ENCODE data around the gene CTBP2.
"Not testable (repeated sequence)": the region's sequence is repeated elsewhere in the genome, so short reads cannot be mapped to it uniquely, and the experiment has no call there.

CTBP2 gene

DNA sequence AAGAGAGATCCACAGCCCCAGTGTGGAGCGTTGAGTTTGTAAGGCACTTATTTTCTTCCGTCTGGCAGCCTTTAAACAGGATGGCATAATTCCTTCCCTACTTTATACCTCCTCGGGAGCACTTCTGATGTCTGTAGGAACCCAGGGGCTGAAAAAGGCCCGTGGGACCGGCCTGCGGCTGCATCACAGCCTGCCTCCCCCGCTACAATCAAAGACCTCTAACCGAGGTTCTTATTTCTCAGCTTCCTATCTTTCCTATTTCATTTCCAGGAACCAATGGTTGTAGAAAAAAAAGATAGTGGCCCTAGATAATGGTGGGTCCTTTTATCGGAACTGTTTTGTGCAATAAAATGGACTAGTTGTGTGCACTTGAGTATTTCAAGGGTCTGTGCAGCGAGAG is 4.1 kb upstream of the CTBP2 start:
- no peak for DNase-seq (ENCODE audit: low spot score)
- Histone ChIP-seq H3K27ac (no peak overlapping the region), H3K4me3 (no peak overlapping the region)
- TF ChIP-seq, protein P1, sequence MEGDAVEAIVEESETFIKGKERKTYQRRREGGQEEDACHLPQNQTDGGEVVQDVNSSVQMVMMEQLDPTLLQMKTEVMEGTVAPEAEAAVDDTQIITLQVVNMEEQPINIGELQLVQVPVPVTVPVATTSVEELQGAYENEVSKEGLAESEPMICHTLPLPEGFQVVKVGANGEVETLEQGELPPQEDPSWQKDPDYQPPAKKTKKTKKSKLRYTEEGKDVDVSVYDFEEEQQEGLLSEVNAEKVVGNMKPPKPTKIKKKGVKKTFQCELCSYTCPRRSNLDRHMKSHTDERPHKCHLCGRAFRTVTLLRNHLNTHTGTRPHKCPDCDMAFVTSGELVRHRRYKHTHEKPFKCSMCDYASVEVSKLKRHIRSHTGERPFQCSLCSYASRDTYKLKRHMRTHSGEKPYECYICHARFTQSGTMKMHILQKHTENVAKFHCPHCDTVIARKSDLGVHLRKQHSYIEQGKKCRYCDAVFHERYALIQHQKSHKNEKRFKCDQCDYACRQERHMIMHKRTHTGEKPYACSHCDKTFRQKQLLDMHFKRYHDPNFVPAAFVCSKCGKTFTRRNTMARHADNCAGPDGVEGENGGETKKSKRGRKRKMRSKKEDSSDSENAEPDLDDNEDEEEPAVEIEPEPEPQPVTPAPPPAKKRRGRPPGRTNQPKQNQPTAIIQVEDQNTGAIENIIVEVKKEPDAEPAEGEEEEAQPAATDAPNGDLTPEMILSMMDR (IDR thresholded peaks at IDR 0.05), result no peak

DNA sequence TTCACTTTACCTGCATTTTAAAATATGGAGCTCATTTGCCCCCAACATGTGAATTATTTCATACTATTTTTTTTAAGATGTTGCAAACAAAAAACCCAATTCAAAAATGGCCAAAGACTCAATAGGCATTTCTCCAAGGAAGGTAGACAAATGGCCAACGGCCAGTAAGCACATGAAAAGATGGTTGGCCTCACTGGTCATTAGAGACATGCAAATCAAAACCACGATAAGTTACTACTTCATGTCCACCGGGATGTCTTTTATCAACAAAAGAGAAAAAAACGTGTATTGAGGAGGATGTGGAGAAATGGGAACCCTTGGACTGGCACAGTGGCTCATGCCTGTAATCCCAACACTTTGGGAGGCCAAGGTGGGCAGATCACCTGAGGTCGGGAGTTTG is 3.4 kb upstream of the CTBP2 start:
- Histone ChIP-seq H3K27ac (no peak overlapping the region), H3K4me3 (no peak overlapping the region)
- TF ChIP-seq, protein P1 (IDR thresholded peaks at IDR 0.05), result no peak
- no peak for DNase-seq (ENCODE audit: low spot score)

DNA sequence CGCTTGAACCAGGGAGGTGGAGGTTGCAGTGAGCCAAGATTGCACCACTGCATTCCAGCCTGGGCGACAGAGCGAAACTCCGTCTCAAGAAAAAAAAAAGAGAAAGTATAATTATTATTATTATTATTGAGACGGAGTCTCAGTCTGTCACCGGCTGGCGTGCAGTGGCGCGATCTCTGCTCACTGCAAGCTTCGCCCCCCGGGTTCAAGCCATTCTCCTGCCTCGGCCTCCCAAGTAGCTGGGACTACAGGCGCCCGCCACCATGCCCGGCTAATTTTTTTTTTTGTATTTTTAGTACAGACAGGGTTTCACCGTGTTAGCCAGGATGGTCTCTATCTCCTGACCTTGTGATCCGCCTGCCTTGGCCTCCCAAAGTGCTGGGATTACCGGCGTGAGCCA is 2.9 kb upstream of the CTBP2 start:
- not testable (repeated sequence) for DNase-seq (ENCODE audit: low spot score); H3K27ac ChIP-seq; H3K4me3 ChIP-seq

DNA sequence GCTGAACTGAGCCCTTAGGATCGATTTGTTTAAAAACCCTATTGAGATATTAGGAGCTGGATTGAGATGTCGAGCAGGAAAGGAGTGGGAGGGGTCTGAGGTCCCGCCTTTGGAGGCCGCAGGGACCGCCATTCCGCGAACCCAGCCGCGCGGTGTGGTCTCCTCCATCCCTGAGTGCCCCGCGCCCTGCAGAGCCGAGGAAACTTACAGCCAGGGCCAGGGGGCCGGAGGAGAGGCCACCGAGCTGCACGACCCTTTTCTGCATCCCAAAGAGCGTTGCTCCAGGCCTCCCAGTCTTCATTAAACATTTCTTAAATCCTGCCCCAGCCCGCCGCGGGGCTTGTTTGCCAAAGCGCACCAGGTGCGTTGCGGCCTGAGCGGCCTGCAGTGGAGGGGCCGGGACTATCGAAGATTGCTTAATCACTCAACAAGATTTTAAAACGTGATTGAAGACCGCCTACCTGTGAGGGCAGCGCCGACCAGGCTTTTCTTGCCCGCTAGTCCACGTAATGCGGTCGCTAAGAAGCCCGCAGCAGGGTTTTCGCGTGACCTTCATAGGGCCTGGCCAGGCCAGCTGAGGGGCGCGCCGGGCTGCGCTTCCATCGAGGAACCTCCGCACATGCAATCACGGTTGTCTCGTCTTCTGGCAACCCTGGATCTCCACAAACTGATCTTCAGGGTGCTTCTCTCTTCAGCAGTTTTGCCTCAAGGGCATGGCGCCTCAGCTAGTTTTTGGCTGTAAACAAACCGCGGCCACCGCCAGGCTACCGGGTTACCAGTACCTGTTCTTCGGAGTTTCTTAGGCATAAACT is 2.0 kb upstream of the CTBP2 start:
- TF ChIP-seq, protein P1 (IDR thresholded peaks at IDR 0.05), result no peak
- DNase-seq (ENCODE audit: low spot score), result peak; percentile 71
- Histone ChIP-seq H3K27ac (peak overlapping the region; percentile 96 to 100), H3K4me3 (peak overlapping the region; percentile 99)

DNA sequence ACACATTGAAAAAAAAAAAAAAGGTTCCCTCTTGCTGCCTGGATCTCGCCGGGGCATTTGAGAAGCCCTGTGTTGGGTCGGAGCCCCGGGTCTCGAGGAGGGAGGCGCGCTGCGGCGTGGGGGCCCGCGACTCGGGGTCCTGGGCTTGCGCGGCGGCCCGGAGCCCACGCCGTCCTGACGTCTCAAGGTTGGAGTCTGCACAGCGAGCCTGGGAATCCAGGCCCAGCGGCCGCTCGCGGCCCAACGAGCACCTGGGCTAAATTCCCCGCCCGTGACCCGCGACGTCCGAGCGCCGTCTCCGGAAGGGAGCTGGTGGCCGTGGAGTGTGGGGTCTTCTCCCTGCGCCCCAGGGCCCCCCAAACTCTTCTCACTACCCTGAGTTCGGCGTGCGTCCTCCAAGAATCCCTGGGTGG is 1.4 kb upstream of the CTBP2 start:
- Histone ChIP-seq H3K4me3 (peak overlapping the region; percentile 99), H3K27ac (peak overlapping the region; percentile 96 to 100)
- TF ChIP-seq, protein P1 (IDR thresholded peaks at IDR 0.05), result no peak
- no peak for DNase-seq (ENCODE audit: low spot score)

DNA sequence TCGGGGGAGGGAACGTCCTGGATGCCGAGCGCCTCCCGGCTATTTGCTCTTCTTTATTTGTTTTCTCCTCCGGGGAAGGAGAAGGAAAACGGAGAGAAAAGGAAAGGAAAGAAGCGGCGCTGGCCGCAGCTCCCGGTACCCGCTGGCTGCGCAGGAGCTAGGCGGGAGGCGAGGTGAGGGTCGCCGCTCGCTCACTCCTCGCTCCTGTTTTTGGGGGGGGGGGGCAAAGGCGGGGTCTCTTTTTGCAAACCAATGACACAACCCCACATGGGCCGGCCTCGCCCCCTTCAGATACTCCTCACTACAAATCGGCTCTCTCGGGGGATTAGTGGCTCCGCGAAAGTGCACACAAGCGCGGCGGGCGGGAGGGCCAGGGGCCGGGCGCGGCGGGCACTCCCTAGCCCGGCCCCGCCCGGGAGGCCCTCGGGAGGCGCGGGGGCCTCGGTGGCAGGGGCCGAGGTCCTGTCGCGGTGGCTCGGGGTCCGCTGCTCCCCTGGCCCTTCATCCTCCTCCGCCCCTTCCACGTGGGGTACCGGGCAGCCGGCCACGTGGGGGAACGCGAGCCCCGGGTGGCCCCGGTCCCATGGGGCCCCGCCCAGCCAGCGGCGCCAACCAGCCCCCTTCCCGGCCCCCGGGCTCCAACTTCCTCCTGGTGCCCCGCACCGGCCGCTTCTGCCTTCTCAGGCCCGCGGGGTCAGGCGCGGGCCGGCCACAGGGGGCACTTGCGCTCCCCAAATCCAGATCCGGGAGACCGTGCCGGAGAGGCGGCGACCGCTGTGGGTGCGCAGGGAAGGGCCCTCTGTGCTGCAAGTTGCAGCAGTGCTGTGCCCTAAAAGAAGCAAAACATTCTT is 718 bp upstream of the CTBP2 start:
- Histone ChIP-seq H3K27ac (peak overlapping the region; percentile 96 to 100), H3K4me3 (peak overlapping the region; percentile 99)
- TF ChIP-seq, protein P1 (IDR thresholded peaks at IDR 0.05), result peak; percentile 26
- peak; percentile 89 for DNase-seq (ENCODE audit: low spot score)

DNA sequence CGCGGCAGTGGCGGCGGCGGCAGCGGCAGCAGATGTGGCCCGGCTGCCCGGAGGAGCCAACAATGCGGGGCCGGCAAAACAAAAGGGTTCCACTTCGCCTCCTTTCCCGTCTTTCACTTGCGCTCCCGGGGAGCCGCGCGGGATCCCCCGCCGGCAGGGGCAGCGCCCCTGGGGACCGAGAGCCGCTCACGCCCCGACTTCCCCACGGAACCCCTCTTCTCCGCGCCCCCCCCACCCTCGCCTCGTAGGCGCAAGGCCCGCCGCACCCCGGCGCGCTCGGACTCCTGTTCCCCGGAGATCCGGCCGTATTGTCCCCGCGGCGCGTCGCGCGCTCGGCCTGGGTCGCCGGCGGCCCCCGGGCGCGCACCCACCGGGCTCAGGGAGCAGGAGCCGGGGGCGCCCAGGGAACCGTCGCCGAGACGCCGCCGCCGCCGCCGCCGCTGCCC is 854 bp downstream of the CTBP2 start:
- Histone ChIP-seq H3K4me3 (peak overlapping the region; percentile 99), H3K27ac (peak overlapping the region; percentile 96 to 100)
- TF ChIP-seq, protein P1 (IDR thresholded peaks at IDR 0.05), result no peak
- DNase-seq (ENCODE audit: low spot score), result peak; percentile 74

Measured in coronary artery (tissue), 2 donors.